GM12864 (cell line): Measurements from ENCODE around the gene GABRA4.

ENCODE experiments used
- DNase-seq: peaks from one replicate; pipeline ENCODE4 v3.0.0-alpha.2; 2011; ENCODE audit warnings: low read depth
- H3K4me3 ChIP-seq: 2 replicates; pipeline ENCODE4 v1.5.1; 2011; ENCODE audit warnings: mild to moderate bottlenecking, low read depth, low read length, control low read depth
- CTCF ChIP-seq: IDR thresholded peaks from 2 replicates; pipeline ENCODE4 v1.5.1; 2011; ENCODE audit warnings: low read depth, mild to moderate bottlenecking, moderate library complexity, low read length, control low read depth, inconsistent platforms; ENCODE audit errors: missing control alignments

The GABRA4 gene

DNA sequence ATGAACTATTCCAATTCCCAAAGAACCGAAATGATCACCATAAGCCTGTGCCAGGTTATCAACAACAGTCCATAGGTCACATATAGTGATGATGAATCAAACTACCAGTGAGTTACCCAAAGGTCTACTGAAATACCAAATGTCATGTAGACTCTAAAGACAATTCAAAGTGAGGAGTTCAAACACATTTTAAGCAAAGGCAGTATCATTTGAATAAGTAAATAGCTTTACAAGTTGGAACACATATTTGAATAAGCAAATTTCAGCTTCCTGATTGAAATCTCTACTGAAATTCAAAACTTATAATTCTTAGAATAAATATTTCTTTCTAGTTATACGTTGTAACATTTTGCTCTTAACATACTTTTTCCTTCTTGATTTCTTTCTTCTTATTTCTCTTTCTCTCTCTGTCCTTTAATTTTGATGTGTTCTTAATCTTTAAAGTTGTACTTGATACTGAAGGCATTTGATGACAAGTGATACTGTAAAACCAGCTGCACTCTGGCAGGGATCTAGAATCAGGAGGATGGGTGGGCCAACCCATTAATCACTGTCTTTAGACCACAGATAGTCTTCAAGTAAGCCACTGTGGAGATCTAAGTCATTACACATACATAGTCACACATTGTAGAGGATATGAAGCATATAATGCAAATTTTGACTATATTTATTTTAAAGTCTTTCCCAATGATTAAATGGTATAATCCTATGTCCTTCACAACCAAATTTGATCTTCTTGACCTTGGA lies 34.5 kb downstream of the GABRA4 start:
- no peak for DNase-seq
- no peak for TF ChIP-seq CTCF
- H3K4me3 ChIP-seq: no peak overlapping the region

- no peak for TF ChIP-seq CTCF
- H3K4me3 ChIP-seq: no peak overlapping the region
- no peak for DNase-seq
Observed at GRCh38 chr4:46956451-46956850, 36.9 kb downstream of the GABRA4 start.

DNA sequence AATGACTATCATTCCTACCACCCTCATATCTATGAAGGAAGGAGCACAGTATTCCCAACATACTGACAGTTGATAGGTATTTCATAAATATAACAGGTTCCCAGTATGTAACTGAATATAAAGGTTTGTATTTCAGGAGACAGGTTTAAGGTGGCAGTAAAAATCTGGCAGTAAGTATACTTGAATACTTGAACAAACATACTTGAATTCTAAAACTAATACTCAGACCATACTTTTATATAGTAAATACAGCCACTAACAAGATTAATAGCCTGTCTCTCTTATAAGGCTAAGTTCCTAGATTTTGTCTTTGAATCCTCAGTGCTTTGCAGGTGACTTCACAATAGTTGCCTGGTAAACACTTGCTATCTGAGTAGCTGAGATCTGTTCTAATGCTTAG lies 37.8 kb downstream of the GABRA4 start:
- DNase-seq: no peak
- no peak for TF ChIP-seq CTCF
- H3K4me3 ChIP-seq: no peak overlapping the region

DNA sequence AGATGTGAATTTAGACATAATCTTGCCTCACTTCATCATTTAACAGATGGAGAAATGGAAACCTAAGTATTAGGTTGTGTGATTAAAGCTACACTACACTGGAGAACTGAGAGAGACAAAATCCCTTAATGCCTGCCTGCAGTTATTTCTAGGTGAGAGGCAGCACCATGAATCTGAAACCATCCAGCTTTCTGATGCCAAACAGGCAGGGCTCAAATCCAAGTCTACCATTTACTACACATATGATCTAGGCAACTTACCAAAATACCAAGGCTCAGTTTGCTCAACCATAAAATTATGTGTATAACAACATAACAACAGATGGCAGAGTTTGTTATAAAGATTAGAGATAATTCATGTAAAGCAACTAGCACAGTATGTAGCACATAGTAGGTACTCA lies 38.7 kb downstream of the GABRA4 start:
- no peak for TF ChIP-seq CTCF
- DNase-seq: no peak
- H3K4me3 ChIP-seq: no peak overlapping the region

- H3K4me3 ChIP-seq: no peak overlapping the region
- no peak for TF ChIP-seq CTCF
- no peak for DNase-seq
Observed at GRCh38 chr4:46953564-46953963, 39.8 kb downstream of the GABRA4 start.

DNA sequence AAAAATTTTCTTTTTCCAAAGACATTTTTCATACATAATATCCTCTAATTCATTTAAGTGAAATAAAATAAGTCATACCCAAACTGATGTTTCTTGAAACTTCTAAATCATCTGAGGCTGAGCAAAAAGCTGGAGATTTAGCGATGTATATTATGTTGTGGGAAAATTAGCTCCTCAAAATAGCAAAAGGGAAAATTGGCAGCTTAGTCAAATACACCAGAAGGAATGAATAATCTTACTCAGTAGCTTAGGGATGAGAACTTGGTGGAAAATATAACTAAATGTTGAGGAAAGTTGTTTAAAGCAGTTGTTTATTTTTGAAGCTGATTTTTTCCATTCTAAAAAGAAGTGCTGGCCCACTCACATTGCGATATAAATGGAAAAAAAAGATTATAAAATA lies 40.9 kb downstream of the GABRA4 start:
- DNase-seq: no peak
- TF ChIP-seq CTCF: no peak
- no peak overlapping the region for H3K4me3 ChIP-seq

GRCh38 chr4:46950826-46951225 lies 42.6 kb downstream of the GABRA4 start:
- H3K4me3 ChIP-seq: no peak overlapping the region
- no peak for DNase-seq
- TF ChIP-seq CTCF: no peak
